NB4 (cell line): ENCODE data around the gene KLHDC8B.

Experiments
- DNase-seq: peaks from one replicate; pipeline ENCODE4 v3.0.0; 2010; ENCODE audit warnings: low read depth
- H3K4me3 ChIP-seq: one replicate; pipeline ENCODE4 v1.5.1; 2011; ENCODE audit warnings: mild to moderate bottlenecking, low read depth, low read length, moderate library complexity
- MYC ChIP-seq: IDR thresholded peaks from 2 replicates; pipeline ENCODE4 v1.6.1; 2011; ENCODE audit warnings: low read depth, low read length
- POLR2A ChIP-seq: IDR thresholded peaks from 2 replicates; pipeline ENCODE4 v1.6.1; 2011; ENCODE audit warnings: mild to moderate bottlenecking; ENCODE audit not compliant: insufficient read length; ENCODE audit errors: extremely low read depth
- TF ChIP-seq, protein P1 (sequence below): IDR thresholded peaks from 2 replicates; pipeline ENCODE4 v1.6.1; 2011; ENCODE audit warnings: low read depth, low read length
- TF ChIP-seq, protein P2 (sequence below): IDR thresholded peaks from one replicate; pipeline ENCODE4 v1.5.1; 2012; ENCODE audit warnings: low read depth, low read length

The KLHDC8B gene

GRCh38 chr3:49133226-49133951 lies 38.0 kb upstream of the KLHDC8B start:
- DNase-seq, result peak; percentile 42
- no peak overlapping the region for H3K4me3 ChIP-seq
- TF ChIP-seq POLR2A (no peak), MYC (no peak)
- TF ChIP-seq, protein P1, sequence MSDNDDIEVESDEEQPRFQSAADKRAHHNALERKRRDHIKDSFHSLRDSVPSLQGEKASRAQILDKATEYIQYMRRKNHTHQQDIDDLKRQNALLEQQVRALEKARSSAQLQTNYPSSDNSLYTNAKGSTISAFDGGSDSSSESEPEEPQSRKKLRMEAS, result no peak
- TF ChIP-seq, protein P2, sequence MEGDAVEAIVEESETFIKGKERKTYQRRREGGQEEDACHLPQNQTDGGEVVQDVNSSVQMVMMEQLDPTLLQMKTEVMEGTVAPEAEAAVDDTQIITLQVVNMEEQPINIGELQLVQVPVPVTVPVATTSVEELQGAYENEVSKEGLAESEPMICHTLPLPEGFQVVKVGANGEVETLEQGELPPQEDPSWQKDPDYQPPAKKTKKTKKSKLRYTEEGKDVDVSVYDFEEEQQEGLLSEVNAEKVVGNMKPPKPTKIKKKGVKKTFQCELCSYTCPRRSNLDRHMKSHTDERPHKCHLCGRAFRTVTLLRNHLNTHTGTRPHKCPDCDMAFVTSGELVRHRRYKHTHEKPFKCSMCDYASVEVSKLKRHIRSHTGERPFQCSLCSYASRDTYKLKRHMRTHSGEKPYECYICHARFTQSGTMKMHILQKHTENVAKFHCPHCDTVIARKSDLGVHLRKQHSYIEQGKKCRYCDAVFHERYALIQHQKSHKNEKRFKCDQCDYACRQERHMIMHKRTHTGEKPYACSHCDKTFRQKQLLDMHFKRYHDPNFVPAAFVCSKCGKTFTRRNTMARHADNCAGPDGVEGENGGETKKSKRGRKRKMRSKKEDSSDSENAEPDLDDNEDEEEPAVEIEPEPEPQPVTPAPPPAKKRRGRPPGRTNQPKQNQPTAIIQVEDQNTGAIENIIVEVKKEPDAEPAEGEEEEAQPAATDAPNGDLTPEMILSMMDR, result no peak

GRCh38 chr3:49134471-49135265 lies 36.7 kb upstream of the KLHDC8B start:
- no peak overlapping the region for H3K4me3 ChIP-seq
- no peak for TF ChIP-seq POLR2A
- no peak for DNase-seq

DNA sequence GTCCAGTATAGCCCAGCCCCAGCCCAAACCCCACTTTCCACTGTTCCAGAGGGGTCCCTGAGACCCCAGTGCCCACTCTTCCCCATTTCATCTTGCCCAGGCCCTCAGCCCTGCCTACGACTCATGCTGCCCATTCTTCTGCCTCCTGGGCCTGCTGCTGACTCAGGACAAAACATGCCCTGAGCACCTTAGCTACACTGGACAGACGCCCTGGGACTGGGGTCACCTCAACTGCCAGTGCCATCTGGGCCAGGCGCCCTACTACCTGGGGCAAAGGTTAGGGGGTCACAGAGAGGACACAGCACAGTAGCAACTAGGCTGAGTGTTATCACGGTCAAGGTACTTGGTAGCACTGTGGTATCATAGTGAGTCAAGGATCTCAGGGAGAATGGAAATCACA lies 35.9 kb upstream of the KLHDC8B start:
- DNase-seq, result no peak
- no peak for TF ChIP-seq POLR2A
- TF ChIP-seq, protein P2, result no peak
- TF ChIP-seq, protein P1, result no peak
- no peak for TF ChIP-seq MYC
- no peak overlapping the region for H3K4me3 ChIP-seq

GRCh38 chr3:49140080-49140479 lies 31.3 kb upstream of the KLHDC8B start:
- TF ChIP-seq POLR2A (no peak), MYC (no peak)
- TF ChIP-seq, protein P1, result no peak
- TF ChIP-seq, protein P2, result no peak
- DNase-seq, result no peak
- H3K4me3 ChIP-seq, result no peak overlapping the region

- TF ChIP-seq MYC, result no peak
- TF ChIP-seq, protein P2, result no peak
- TF ChIP-seq, protein P1, result no peak
- no peak for TF ChIP-seq POLR2A
- no peak for DNase-seq
- no peak overlapping the region for H3K4me3 ChIP-seq
Observed at GRCh38 chr3:49148159-49148558, 23.2 kb upstream of the KLHDC8B start.

GRCh38 chr3:49151610-49152009 lies 19.8 kb upstream of the KLHDC8B start:
- DNase-seq, result no peak
- no peak overlapping the region for H3K4me3 ChIP-seq
- TF ChIP-seq, protein P1, result no peak
- TF ChIP-seq MYC, result no peak
- TF ChIP-seq, protein P2, result no peak
- TF ChIP-seq POLR2A, result no peak
